Esophagus muscularis mucosa (tissue), 4 donors: ENCODE results near the gene PSME3IP1. TPM values are rescaled to one million over a fixed set of nuclear protein-coding genes. Genes with fewer than 3 reads are reported as not detected.
"Not testable (repeated sequence)": the region's sequence is repeated elsewhere in the genome, so short reads cannot be mapped to it uniquely, and the experiment has no call there.

Source experiments
- DNase-seq: peaks from one replicate; pipeline ENCODE4 v3.0.0-alpha.2; 2017; ENCODE audit errors: extremely low spot score
- H3K27ac ChIP-seq, 4 donors: fragments of 200-600 bp; sonication (generic); replicated peaks in 1 of 4; 1 replicate in 3 of 4; 2 replicates in 1 of 4; pipeline ENCODE4 v1.5.1; 2016 to 2019; ENCODE audit warnings: mild to moderate bottlenecking in 1 of 4
- H3K27me3 ChIP-seq, 4 donors: fragments of 200-600 bp; sonication (generic); one replicate each; pipeline versions ENCODE4 v1.5.1 to v1.6.0; 2016 to 2019
- H3K36me3 ChIP-seq, 4 donors: fragments of 200-600 bp; sonication (generic); one replicate each; pipeline ENCODE4 v1.5.1; 2016 to 2019
- H3K4me1 ChIP-seq, 4 donors: fragments of 200-600 bp; sonication (generic); one replicate each; pipeline ENCODE4 v1.5.1; 2016 to 2019
- H3K4me3 ChIP-seq, 4 donors: fragments of 200-600 bp; sonication (generic); 1 replicate in 2 of 4; 2 replicates in 2 of 4; pipeline ENCODE4 v1.5.1; 2016 to 2019; ENCODE audit warnings: mild to moderate bottlenecking in 4 of 4, moderate library complexity in 1 of 4
- H3K9me3 ChIP-seq, 4 donors: fragments of 200-600 bp; sonication (generic); 1 replicate in 3 of 4; 2 replicates in 1 of 4; pipeline ENCODE4 v1.5.1; 2016 to 2019
- EP300 ChIP-seq: sonication (generic); formaldehyde crosslinking; IDR thresholded peaks from one replicate; pipeline ENCODE4 v1.6.1; 2017; ENCODE audit warnings: antibody characterized with exemption
- POLR2A ChIP-seq: fragments of 450-650 bp; IDR thresholded peaks from one replicate; pipeline ENCODE4 v1.6.1; 2017; ENCODE audit warnings: antibody characterized with exemption, moderate library complexity, mild to moderate bottlenecking, low read depth
- POLR2AphosphoS5 ChIP-seq, 2 donors: sonication (generic); formaldehyde crosslinking; IDR thresholded peaks; one replicate each; pipeline ENCODE4 v1.6.1; 2017; ENCODE audit warnings: antibody characterized with exemption in 2 of 2
- WGBS: methylation state at CpG from one replicate; pipeline ENCODE4 v1.1.5; 2018; 5-methylcytosine and 5-hydroxymethylcytosine counted together
- intact Hi-C: fragments of 100-400 bp; cut with DNase I; formaldehyde crosslinking; loops from one replicate; pipeline ENCODE4 v1.15.1; 2023
- total RNA-seq, 4 donors: library from RNA; depleted of rRNA; stranded (reverse); fragments of >200 nt; gene quantifications; one replicate each; pipeline versions ENCODE4 v1.1.0 to v1.2.1, GENCODE V29; 2016
- TF ChIP-seq, protein P1 (sequence below), 3 experiments: fragments of 200-600 bp in 2 of 3; fragments of 450-650 bp in 1 of 3; sonication (generic) in 2 of 3; IDR thresholded peaks; one replicate each; pipeline ENCODE4 v1.5.1; 2017 to 2019; ENCODE audit warnings: antibody characterized with exemption in 3 of 3, mild to moderate bottlenecking in 2 of 3, moderate library complexity in 1 of 3

Gene PSME3IP1
- total RNA-seq, 4 donors from 2014 or later, result 47.8 to 60.7 (median 57.5) TPM

DNA sequence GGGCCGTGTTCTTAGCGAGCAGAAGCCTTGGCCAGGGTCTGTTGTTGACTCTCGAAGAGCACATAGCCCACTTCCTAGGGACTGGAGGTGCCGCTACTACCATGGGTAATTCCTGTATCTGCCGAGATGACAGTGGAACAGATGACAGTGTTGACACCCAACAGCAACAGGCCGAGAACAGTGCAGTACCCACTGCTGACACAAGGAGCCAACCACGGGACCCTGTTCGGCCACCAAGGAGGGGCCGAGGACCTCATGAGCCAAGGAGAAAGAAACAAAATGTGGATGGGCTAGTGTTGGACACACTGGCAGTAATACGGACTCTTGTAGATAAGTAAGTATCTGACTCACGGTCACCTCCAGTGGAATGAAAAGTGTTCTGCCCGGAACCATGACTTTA, 18.8 kb upstream of the PSME3IP1 start:
- 94% methylated on average over 12 of the region's 12 CpGs for WGBS
- Histone ChIP-seq H3K4me3 (no peak overlapping the region), H3K9me3 (no peaks in the 10 kb centered on the region), H3K27ac (no peak overlapping the region), H3K4me1 (no peaks in the 10 kb centered on the region), H3K27me3 (no peaks in the 10 kb centered on the region), H3K36me3 (peaks cover 31 to 53% (median 48%) of the 10 kb centered on the region in 4 donors)
- intact Hi-C loops, result no loop called here
- no peak for TF ChIP-seq EP300
- TF ChIP-seq POLR2AphosphoS5 (IDR thresholded peaks at IDR 0.05), result no peak
- no peak for TF ChIP-seq POLR2A
- TF ChIP-seq, protein P1, sequence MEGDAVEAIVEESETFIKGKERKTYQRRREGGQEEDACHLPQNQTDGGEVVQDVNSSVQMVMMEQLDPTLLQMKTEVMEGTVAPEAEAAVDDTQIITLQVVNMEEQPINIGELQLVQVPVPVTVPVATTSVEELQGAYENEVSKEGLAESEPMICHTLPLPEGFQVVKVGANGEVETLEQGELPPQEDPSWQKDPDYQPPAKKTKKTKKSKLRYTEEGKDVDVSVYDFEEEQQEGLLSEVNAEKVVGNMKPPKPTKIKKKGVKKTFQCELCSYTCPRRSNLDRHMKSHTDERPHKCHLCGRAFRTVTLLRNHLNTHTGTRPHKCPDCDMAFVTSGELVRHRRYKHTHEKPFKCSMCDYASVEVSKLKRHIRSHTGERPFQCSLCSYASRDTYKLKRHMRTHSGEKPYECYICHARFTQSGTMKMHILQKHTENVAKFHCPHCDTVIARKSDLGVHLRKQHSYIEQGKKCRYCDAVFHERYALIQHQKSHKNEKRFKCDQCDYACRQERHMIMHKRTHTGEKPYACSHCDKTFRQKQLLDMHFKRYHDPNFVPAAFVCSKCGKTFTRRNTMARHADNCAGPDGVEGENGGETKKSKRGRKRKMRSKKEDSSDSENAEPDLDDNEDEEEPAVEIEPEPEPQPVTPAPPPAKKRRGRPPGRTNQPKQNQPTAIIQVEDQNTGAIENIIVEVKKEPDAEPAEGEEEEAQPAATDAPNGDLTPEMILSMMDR (IDR thresholded peaks at IDR 0.05), result no peak
- no peak for DNase-seq

DNA sequence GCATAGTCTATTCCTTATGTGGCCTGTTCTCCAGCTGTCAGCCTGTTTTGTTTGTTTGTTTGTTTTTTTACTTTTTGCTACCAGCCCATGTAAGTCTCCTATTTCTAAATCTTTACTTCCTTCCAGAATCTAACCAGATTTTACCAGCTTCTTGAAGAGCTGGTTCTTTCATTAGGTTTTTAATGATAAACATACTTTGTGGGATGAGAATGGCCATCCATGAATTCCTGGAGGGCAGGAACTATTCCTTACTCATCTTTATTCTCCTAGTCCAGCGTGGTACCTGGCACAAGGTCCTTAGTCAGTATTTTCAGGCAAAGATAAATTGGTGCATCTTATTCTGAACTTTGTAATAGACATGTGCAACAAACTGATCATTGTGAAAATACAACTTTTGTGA, 17.6 kb upstream of the PSME3IP1 start:
- TF ChIP-seq POLR2AphosphoS5 (IDR thresholded peaks at IDR 0.05) (no peak), POLR2A (no peak)
- no peak for DNase-seq
- WGBS, result 72% methylated on average over 1 of the region's 1 CpG
- Histone ChIP-seq H3K9me3 (no peaks in the 10 kb centered on the region), H3K4me3 (no peak overlapping the region), H3K36me3 (peaks cover 22 to 41% (median 35%) of the 10 kb centered on the region in 4 donors), H3K4me1 (peaks cover 0 to 6% (median 2%) of the 10 kb centered on the region in 4 donors), H3K27ac (no peak overlapping the region), H3K27me3 (no peaks in the 10 kb centered on the region)
- intact Hi-C loops, result no loop called here

DNA sequence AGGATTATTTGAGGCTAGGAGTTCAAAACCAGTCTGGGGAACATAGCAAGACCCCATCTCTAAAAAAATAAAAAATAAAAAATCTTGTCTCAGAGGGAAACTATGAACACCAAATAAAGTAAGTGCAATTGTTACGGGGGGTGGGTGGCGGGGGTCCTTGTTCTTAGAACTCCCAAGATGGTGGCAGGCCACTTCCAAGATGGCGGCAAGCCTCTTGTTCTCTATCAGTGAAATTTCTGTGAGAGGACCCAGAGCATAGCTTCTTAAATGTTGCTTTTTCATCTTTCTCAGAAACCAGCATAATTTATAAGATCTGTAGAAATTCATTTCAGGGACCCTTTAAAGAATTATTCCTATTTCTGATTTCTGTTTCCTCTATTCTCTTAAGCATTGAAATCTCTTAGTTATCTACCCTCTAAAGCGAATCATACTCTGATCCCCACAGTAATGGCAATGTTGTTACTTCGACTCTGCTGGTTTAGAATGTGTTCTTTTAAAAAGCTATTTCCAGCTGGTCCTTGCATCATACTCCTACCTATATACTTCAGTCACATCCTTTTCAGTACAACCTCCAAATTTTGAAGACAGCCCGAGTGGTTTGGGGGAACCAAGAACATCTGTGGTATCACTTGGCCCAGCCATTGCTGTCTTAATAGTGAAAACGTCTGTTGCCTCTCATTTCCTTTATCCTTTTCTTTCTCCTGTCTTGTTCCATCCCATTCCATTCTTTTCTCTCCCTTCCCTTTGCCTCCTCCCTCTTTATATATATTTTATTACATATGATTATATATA, 16.5 kb upstream of the PSME3IP1 start:
- Histone ChIP-seq H3K27me3 (no peaks in the 10 kb centered on the region), H3K9me3 (no peaks in the 10 kb centered on the region), H3K27ac (no peak overlapping the region), H3K4me1 (peaks cover 0 to 10% (median 4%) of the 10 kb centered on the region in 4 donors), H3K4me3 (no peak overlapping the region), H3K36me3 (peaks cover 16 to 30% (median 27%) of the 10 kb centered on the region in 4 donors)
- intact Hi-C loops, result no loop called here
- DNase-seq, result no peak
- TF ChIP-seq, protein P1 (IDR thresholded peaks at IDR 0.05), result no peak
- TF ChIP-seq POLR2AphosphoS5 (IDR thresholded peaks at IDR 0.05), result no peak
- TF ChIP-seq POLR2A, result no peak
- TF ChIP-seq EP300, result no peak
- WGBS, result 88% methylated on average over 7 of the region's 7 CpGs

DNA sequence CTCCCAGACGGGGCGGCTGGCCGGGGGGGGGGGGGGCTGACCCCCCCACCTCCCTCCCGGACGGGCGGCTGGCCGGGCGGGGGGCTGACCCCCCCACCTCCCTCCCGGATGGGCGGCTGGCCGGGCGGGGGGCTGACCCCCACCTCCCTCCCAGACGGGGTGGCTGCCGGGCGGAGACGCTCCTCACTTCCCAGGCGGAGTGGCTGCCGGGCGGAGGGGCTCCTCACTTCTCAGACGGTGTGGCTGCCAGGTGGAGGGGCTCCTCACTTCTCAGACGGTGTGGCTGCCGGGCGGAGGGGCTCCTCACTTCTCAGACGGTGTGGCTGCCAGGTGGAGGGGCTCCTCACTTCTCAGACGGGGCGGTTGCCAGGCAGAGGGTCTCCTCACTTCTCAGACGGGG, 15.1 kb upstream of the PSME3IP1 start:
- Histone ChIP-seq H3K4me1 (peaks cover 9 to 22% (median 16%) of the 10 kb centered on the region in 4 donors), H3K36me3 (peaks cover 12 to 16% (median 14%) of the 10 kb centered on the region in 4 donors)
- H3K27ac ChIP-seq, DNase-seq, H3K9me3 ChIP-seq, H3K27me3 ChIP-seq, H3K4me3 ChIP-seq, intact Hi-C loops: not testable (repeated sequence)
- no CpG with 5 or more reads among the region's 27 CpGs for WGBS

DNA sequence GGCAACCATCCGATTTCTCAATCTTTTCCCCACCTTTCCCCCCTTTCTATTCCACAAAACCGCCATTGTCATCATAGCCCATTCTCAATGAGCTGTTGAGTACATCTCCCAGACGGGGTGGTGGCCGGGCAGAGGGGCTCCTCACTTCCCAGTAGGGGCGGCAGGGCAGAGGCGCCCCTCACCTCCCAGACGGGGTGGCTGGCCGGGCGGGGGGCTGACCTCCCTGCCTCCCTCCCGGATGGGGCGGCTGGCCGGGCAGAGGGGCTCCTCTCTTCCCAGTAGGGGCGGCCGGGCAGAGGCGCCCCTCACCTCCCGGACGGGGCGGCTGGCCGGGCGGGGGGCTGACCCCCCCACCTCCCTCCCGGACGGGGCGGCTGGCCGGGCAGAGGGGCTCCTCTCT, 14.5 kb upstream of the PSME3IP1 start:
- H3K27me3 ChIP-seq, intact Hi-C loops, H3K27ac ChIP-seq, H3K9me3 ChIP-seq, H3K4me3 ChIP-seq, DNase-seq: not testable (repeated sequence)
- Histone ChIP-seq H3K4me1 (peaks cover 9 to 25% (median 21%) of the 10 kb centered on the region in 4 donors), H3K36me3 (peaks cover 6 to 10% (median 9%) of the 10 kb centered on the region in 4 donors)
- 100% methylated on average over 4 of the region's 24 CpGs for WGBS

DNA sequence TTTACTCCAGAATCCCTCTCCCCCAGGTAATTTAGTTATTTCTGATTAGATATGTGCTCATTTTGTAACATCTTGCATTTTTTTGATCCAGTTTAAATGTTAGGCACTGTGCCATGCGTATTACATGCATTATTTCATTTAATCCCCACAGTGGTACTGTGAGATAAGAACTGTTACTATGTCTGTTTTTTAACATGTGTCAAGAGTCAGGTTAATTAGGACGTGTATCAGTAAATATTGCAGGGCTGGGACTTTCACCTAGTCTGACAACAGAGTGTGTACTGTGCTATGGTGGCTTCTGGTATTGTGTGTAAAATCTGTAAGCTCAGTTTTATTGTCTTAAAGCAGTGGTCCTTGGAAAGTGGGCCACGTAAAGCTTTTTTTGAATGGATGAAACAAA, 10.9 kb upstream of the PSME3IP1 start:
- Histone ChIP-seq H3K4me1 (peaks cover 18 to 58% (median 51%) of the 10 kb centered on the region in 4 donors), H3K4me3 (no peak overlapping the region), H3K36me3 (no peaks in the 10 kb centered on the region), H3K9me3 (no peaks in the 10 kb centered on the region), H3K27ac (peak overlapping the region in 1 of 4 donors; percentile 5), H3K27me3 (no peaks in the 10 kb centered on the region)
- DNase-seq, result no peak
- TF ChIP-seq POLR2AphosphoS5 (IDR thresholded peaks at IDR 0.05) (no peak), EP300 (no peak), POLR2A (no peak)
- TF ChIP-seq, protein P1 (IDR thresholded peaks at IDR 0.05), result no peak
- WGBS, result 75% methylated on average over 3 of the region's 3 CpGs
- intact Hi-C loops, result no loop called here
